Progenitor cell of endocrine pancreas (in vitro differentiated cells): Measurements from ENCODE around the gene OBSCN. TPM values are rescaled to one million over a fixed set of nuclear protein-coding genes. Genes with fewer than 3 reads are reported as not detected.

Experiments used
- DNase-seq: peaks from one replicate; pipeline ENCODE4 v3.0.0; 2021; ENCODE audit warnings: low spot score; ENCODE audit not compliant: unreplicated experiment
- H3K27ac Mint-ChIP-seq: 2 replicates; pipeline ENCODE4 v1.8.0; 2021; ENCODE audit warnings: mild to moderate bottlenecking, moderate library complexity, mixed read lengths
- H3K27me3 Mint-ChIP-seq: 2 replicates; pipeline ENCODE4 v1.8.0; 2021; ENCODE audit warnings: mixed read lengths
- H3K36me3 Mint-ChIP-seq: 2 replicates; pipeline ENCODE4 v1.8.0; 2022; ENCODE audit warnings: mixed read lengths; ENCODE audit not compliant: insufficient read depth
- H3K4me1 Mint-ChIP-seq: 2 replicates; pipeline ENCODE4 v1.8.0; 2021; ENCODE audit warnings: low read depth, mixed read lengths
- H3K4me3 Mint-ChIP-seq: 2 replicates; pipeline ENCODE4 v1.8.0; 2021; ENCODE audit warnings: low read depth, mild to moderate bottlenecking, moderate library complexity, mixed read lengths
- H3K9me3 Mint-ChIP-seq: 2 replicates; pipeline ENCODE4 v1.8.0; 2021; ENCODE audit warnings: low read depth, mixed read lengths
- total RNA-seq: library from RNA; stranded (reverse); gene quantifications from 2 replicates; pipeline ENCODE4 v1.2.1, GENCODE V29; 2021
- TF ChIP-seq, protein P1 (sequence below): fragments of 200-600 bp; sonication (generic); IDR thresholded peaks from one replicate; pipeline ENCODE4 v1.5.0; 2021; ENCODE audit warnings: antibody characterized with exemption, mild to moderate bottlenecking; ENCODE audit not compliant: unreplicated experiment

OBSCN gene
- total RNA-seq, 1 donor from 2014 or later: 57.5 TPM

DNA sequence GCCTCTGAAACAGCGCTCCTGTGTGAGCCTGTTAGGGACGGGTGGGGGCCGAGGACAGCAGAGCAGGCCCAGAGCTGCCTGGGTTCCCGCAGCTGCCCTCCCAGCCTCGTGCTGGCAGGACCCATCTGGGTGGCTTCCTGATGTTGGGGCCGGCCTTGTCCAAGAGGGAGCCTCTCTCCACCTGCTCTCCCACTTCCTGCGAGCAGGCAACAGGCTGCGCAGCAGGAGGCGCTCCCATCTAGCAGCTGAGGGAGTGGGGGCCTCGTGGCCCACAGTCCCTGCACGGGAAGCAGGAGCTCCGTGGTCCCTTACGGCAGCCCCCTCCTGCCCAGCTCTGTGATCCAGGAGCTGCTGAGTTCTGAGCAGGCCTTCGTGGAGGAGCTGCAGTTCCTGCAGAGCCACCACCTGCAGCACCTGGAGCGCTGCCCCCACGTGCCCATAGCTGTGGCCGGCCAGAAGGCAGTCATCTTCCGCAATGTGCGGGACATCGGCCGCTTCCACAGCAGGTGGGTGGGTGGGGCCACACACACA lies 130.7 kb downstream of the OBSCN start:
- no peak for DNase-seq
- peaks cover 6% of the 10 kb centered on the region for H3K36me3 Mint-ChIP-seq
- H3K27ac Mint-ChIP-seq: no peak overlapping the region
- no peaks in the 10 kb centered on the region for H3K4me1 Mint-ChIP-seq
- no peaks in the 10 kb centered on the region for H3K9me3 Mint-ChIP-seq
- no peak overlapping the region for H3K4me3 Mint-ChIP-seq
- TF ChIP-seq, protein P1, sequence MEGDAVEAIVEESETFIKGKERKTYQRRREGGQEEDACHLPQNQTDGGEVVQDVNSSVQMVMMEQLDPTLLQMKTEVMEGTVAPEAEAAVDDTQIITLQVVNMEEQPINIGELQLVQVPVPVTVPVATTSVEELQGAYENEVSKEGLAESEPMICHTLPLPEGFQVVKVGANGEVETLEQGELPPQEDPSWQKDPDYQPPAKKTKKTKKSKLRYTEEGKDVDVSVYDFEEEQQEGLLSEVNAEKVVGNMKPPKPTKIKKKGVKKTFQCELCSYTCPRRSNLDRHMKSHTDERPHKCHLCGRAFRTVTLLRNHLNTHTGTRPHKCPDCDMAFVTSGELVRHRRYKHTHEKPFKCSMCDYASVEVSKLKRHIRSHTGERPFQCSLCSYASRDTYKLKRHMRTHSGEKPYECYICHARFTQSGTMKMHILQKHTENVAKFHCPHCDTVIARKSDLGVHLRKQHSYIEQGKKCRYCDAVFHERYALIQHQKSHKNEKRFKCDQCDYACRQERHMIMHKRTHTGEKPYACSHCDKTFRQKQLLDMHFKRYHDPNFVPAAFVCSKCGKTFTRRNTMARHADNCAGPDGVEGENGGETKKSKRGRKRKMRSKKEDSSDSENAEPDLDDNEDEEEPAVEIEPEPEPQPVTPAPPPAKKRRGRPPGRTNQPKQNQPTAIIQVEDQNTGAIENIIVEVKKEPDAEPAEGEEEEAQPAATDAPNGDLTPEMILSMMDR: no peak
- no peaks in the 10 kb centered on the region for H3K27me3 Mint-ChIP-seq

DNA sequence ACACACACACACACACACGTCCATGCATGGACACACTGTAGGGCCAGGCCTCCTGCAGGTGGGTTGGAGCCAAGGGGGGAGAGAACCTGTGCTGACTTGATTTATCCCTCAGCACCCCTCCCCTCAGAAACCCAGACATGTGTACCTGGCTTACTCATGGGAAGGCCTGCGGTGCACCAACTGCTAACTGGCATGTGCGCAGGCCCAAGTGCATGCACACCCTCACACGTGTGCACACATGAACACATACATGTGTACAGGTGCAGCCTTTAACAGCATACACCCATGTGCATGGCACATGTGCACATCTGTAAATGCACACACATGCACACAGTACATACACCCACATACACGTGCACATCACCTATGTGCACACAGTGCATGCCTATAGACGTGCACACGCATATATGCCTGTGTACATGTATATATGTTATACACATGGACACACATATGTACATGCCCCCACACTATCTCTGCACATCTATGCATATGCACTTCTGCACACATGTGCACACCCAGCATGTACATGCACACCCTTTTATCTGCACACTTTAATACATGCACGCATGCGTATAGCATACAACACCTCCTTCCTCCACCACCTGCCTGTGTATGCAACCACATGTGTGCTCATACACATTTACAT lies 131.3 kb downstream of the OBSCN start:
- H3K4me1 Mint-ChIP-seq: no peaks in the 10 kb centered on the region
- H3K27me3 Mint-ChIP-seq: no peaks in the 10 kb centered on the region
- DNase-seq: no peak
- peaks cover 12% of the 10 kb centered on the region for H3K36me3 Mint-ChIP-seq
- TF ChIP-seq, protein P1: no peak
- H3K9me3 Mint-ChIP-seq: peaks cover 5% of the 10 kb centered on the region
- H3K27ac Mint-ChIP-seq: no peak overlapping the region
- no peak overlapping the region for H3K4me3 Mint-ChIP-seq

DNA sequence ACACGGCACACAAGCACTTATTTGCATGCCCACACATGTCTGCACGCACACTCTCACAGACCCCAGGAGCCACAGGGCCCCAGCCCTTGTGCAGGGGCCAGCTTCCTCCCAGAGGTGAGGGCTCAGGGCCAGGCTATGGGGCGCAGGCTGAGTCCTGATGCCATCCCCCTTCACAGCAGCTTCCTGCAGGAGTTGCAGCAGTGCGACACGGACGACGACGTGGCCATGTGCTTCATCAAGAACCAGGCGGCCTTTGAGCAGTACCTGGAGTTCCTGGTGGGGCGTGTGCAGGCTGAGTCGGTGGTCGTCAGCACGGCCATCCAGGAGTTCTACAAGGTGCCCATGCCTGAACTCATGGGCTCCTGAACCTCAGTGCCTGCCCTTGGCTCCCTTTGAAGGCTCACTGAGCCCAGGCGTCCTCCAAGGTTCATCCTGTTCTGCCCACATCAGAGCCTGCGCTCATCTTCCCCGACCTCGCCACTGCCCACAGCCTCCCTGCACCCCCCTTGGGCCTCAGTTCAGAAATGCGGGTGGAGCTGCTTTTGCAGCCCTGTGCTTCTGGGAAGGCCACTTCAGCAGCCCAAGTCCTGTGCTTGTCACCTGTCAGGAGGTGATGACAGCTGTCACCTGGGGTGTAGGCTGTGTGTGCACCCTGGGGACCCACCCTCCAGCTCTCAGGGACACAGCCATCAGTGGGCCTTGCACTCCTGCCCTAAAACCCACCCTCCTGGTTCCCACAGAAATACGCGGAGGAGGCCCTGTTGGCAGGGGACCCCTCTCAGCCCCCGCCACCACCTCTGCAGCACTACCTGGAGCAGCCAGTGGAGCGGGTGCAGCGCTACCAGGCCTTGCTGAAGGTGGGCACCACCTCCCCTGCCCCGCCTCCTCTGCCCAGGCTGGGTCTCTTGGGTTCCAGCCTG lies 132.2 kb downstream of the OBSCN start:
- DNase-seq: no peak
- Mint-ChIP-seq H3K36me3 (peaks cover 13% of the 10 kb centered on the region), H3K27ac (no peak overlapping the region), H3K9me3 (peaks cover 7% of the 10 kb centered on the region), H3K27me3 (no peaks in the 10 kb centered on the region), H3K4me1 (no peaks in the 10 kb centered on the region), H3K4me3 (no peak overlapping the region)
- TF ChIP-seq, protein P1: no peak

DNA sequence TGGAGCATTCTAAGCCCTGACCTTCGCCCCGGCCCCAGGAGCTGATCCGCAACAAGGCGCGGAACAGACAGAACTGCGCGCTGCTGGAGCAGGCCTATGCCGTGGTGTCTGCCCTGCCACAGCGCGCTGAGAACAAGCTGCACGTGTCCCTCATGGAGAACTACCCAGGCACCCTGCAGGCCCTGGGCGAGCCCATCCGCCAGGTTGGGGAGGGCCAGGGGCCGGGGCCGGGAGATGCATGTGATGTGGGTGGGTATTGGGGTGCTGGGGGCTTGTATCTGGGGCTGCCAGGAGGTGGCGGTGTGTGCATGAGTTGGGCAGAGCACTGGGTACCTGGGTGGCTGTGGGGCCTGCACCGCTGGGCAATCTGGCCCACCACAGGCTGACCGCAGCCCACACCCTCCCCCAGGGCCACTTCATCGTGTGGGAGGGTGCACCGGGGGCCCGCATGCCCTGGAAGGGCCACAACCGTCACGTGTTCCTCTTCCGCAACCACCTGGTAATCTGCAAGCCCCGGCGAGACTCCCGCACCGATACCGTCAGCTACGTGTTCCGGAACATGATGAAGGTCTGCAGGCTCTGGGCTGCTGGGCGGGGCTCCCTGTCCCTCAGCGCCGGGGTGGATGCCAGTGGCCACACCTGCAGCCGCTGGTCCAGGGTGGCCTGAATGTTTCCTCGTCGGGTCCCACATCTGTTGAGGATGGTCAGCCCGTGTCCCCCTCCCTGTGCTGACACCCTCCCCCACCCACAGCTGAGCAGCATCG lies 133.0 kb downstream of the OBSCN start:
- Mint-ChIP-seq H3K27me3 (no peaks in the 10 kb centered on the region), H3K4me3 (no peak overlapping the region), H3K4me1 (no peaks in the 10 kb centered on the region), H3K36me3 (peaks cover 13% of the 10 kb centered on the region), H3K27ac (no peak overlapping the region), H3K9me3 (peaks cover 7% of the 10 kb centered on the region)
- TF ChIP-seq, protein P1: peak; percentile 28
- DNase-seq: no peak

DNA sequence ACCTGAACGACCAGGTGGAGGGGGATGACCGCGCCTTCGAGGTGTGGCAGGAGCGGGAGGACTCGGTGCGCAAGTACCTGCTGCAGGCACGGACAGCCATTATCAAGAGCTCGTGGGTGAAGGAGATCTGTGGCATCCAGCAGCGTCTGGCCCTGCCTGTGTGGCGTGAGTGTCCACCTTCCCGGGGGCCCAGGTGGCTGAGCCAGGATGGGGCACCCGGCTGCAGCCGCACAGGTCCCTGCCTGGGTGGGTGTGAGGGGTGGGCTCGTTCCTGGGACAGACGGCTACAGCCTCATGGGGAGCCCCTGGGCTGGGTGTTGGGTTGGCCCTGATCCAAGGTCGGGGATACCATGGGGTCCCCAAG lies 133.6 kb downstream of the OBSCN start:
- Mint-ChIP-seq H3K36me3 (peaks cover 13% of the 10 kb centered on the region), H3K4me1 (no peaks in the 10 kb centered on the region)
- TF ChIP-seq, protein P1: no peak

More for the DNA sequence above, 133.6 kb downstream of the OBSCN start:
- H3K4me3 Mint-ChIP-seq: no peak overlapping the region
- no peaks in the 10 kb centered on the region for H3K27me3 Mint-ChIP-seq
- no peak for DNase-seq
- no peak overlapping the region for H3K27ac Mint-ChIP-seq
- peaks cover 7% of the 10 kb centered on the region for H3K9me3 Mint-ChIP-seq
